ENCODE results near the gene CYFIP1. TPM values are rescaled to one million over a fixed set of nuclear protein-coding genes. Genes with fewer than 3 reads are reported as not detected.

Gene CYFIP1
- total RNA-seq, 1 experiment from 2014 or later: 205 TPM

DNA sequence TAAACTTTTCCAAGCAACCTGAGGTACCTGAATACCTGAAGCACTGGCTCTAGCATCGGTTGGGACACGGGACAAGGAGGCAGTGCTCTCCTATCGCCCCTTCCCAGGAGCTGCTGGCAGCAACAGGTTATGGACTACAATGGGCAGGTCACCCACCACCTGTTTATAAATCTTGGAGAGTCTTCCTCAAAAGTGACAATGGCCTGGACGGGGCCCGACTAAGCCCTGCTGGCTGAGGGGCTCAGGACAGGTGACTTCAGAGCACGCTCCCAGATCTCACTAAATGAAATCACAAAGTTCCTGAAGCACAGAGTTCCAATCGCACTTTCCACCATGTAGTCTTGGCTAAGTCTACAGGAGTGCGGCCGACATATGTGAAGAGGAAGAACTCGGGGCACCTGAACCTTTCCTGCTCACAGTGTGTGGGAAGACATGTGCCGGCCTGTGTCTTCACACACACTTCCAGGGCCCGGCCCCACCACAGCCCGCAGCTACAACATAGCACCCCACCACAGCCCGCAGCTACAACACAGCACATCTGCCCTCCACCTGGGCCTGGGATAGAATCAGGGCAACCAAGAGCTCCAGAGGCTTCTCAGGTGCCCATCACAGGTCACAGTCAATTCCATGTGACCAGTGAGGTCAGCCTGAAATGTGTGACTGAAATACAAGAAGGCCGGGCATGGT lies 12.9 kb downstream of the CYFIP1 start:
- ChIA-PET POLR2A (no interaction called here), CTCF (no interaction called here)
- Histone ChIP-seq H3K4me3 (ENCODE audit: low read depth, low read length) (no peak overlapping the region), H3K27me3 (replicated peaks; ENCODE audit: control insufficient read depth, insufficient read depth, low read length) (no peaks in the 10 kb centered on the region), H3K4me1 (peaks cover 4% of the 10 kb centered on the region; the same call in 1 of the 2 replicates), H3K9me3 (peaks cover 19% of the 10 kb centered on the region), H3K36me3 (ENCODE audit: control insufficient read depth, insufficient read depth, low read length) (no peaks in the 10 kb centered on the region; the same call in 1 of the 2 replicates)
- no peak for DNase-seq
- no peak overlapping the region for H3K27ac Mint-ChIP-seq (ENCODE audit: unreplicated experiment)
- peaks cover 15% of the 10 kb centered on the region for H3K4me1 Mint-ChIP-seq (ENCODE audit: low read depth, unreplicated experiment)
- no peak overlapping the region for H3K4me3 Mint-ChIP-seq (ENCODE audit: unreplicated experiment)
- peaks cover 9% of the 10 kb centered on the region for H3K9me3 Mint-ChIP-seq (ENCODE audit: unreplicated experiment)
- TF ChIP-seq, protein P1, sequence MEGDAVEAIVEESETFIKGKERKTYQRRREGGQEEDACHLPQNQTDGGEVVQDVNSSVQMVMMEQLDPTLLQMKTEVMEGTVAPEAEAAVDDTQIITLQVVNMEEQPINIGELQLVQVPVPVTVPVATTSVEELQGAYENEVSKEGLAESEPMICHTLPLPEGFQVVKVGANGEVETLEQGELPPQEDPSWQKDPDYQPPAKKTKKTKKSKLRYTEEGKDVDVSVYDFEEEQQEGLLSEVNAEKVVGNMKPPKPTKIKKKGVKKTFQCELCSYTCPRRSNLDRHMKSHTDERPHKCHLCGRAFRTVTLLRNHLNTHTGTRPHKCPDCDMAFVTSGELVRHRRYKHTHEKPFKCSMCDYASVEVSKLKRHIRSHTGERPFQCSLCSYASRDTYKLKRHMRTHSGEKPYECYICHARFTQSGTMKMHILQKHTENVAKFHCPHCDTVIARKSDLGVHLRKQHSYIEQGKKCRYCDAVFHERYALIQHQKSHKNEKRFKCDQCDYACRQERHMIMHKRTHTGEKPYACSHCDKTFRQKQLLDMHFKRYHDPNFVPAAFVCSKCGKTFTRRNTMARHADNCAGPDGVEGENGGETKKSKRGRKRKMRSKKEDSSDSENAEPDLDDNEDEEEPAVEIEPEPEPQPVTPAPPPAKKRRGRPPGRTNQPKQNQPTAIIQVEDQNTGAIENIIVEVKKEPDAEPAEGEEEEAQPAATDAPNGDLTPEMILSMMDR (IDR thresholded peaks at IDR 0.05; ENCODE audit: insufficient read depth in 1 of 2, low read depth in 1 of 2, low read length in 1 of 2, severe bottlenecking in 1 of 2, unreplicated experiment in 1 of 2): no peak
- intact Hi-C loops (cut with micrococcal nuclease; ENCODE audit: unreplicated experiment): no loop called here
- no TSS peak for BruUV-seq (replicated peaks)
- peaks cover 19% of the 10 kb centered on the region for H3K36me3 Mint-ChIP-seq (ENCODE audit: insufficient read depth, unreplicated experiment)
- no peaks in the 10 kb centered on the region for H3K27me3 Mint-ChIP-seq (ENCODE audit: insufficient read depth, unreplicated experiment)

DNA sequence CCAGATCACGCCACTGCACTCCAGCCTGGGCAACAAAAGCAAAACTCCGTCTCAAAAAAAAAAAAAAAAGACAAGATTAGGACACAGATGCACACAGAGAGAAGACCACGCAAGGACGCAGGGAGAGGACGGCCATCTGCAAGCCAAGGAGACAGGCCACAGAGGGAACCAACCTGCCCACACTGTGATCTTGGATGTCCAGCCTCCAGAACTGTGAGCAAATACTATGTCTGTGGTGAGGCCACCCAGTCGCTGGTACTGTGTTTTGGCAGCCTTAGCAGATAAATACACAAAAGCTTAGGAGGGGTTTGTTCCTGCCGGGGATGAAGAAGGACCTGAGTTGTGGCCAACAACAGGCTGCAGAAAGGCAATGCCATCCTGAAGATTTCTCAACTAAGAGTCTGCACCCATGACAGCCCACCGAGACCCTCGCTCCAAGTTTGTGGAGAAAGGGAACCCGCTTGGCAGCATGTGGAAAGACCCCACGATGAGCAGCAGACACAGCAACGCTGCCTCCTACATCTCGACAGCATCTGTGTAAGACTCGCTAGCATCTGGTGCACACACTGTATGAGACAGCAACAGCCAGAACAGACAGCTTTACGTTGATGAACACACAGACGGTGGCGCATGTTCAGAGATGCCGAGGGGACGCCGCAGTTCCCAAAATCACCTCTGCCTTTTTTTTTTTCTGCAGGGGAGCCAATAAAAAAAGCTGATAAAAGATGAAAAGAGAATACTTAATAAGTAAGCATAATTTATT lies 13.7 kb downstream of the CYFIP1 start:
- Mint-ChIP-seq H3K9me3 (ENCODE audit: unreplicated experiment) (peaks cover 9% of the 10 kb centered on the region), H3K4me3 (ENCODE audit: unreplicated experiment) (no peak overlapping the region), H3K4me1 (ENCODE audit: low read depth, unreplicated experiment) (peaks cover 19% of the 10 kb centered on the region), H3K27me3 (ENCODE audit: insufficient read depth, unreplicated experiment) (no peaks in the 10 kb centered on the region), H3K36me3 (ENCODE audit: insufficient read depth, unreplicated experiment) (peaks cover 19% of the 10 kb centered on the region), H3K27ac (ENCODE audit: unreplicated experiment) (no peak overlapping the region)
- H3K4me1 ChIP-seq: 0 out of 2 replicates have a peak, but pooled peaks cover 4% of the 10 kb centered on the region
- CTCF ChIA-PET: no interaction called here
- TF ChIP-seq, protein P1 (IDR thresholded peaks at IDR 0.05; ENCODE audit: insufficient read depth in 1 of 2, low read depth in 1 of 2, low read length in 1 of 2, severe bottlenecking in 1 of 2, unreplicated experiment in 1 of 2): no peak
- H3K27me3 ChIP-seq (replicated peaks; ENCODE audit: control insufficient read depth, insufficient read depth, low read length): no peaks in the 10 kb centered on the region
- no peak overlapping the region for H3K4me3 ChIP-seq (ENCODE audit: low read depth, low read length)
- intact Hi-C loops (cut with micrococcal nuclease; ENCODE audit: unreplicated experiment): no loop called here
- H3K9me3 ChIP-seq: peaks cover 19% of the 10 kb centered on the region
- BruUV-seq (replicated peaks): no TSS peak
- no peaks in the 10 kb centered on the region; the same call in 1 of the 2 replicates for H3K36me3 ChIP-seq (ENCODE audit: control insufficient read depth, insufficient read depth, low read length)
- no peak for DNase-seq
- POLR2A ChIA-PET: no interaction called here

DNA sequence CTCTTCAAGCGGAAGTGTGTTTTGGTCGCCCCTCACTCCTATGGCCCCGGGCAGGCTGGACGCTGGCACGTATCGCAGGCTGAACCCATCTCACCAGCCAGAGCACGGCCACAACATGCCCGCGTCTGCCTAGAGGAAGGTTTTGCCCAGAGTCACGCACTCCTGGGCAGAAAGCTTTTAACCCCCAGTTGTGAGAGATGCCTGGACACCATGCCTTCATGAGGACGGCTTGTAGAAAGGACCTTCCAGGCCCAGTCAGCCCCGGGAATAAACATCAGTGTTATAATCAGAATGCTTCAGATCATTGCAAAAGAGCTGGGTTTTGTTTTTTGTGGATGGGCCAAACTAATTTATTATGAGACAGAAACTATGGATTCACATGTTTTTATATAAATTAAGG lies 16.5 kb downstream of the CYFIP1 start:
- no peaks in the 10 kb centered on the region for H3K9me3 Mint-ChIP-seq (ENCODE audit: unreplicated experiment)
- Histone ChIP-seq H3K4me3 (ENCODE audit: low read depth, low read length) (no peak overlapping the region), H3K4me1 (0 out of 2 replicates have a peak, but pooled peaks cover 4% of the 10 kb centered on the region), H3K9me3 (no peaks in the 10 kb centered on the region), H3K27me3 (replicated peaks; ENCODE audit: control insufficient read depth, insufficient read depth, low read length) (no peaks in the 10 kb centered on the region), H3K36me3 (ENCODE audit: control insufficient read depth, insufficient read depth, low read length) (no peaks in the 10 kb centered on the region; the same call in 1 of the 2 replicates)
- H3K4me3 Mint-ChIP-seq (ENCODE audit: unreplicated experiment): no peak overlapping the region
- DNase-seq: no peak
- TF ChIP-seq, protein P1 (IDR thresholded peaks at IDR 0.05; ENCODE audit: insufficient read depth in 1 of 2, low read depth in 1 of 2, low read length in 1 of 2, severe bottlenecking in 1 of 2, unreplicated experiment in 1 of 2): no peak
- peaks cover 18% of the 10 kb centered on the region for H3K36me3 Mint-ChIP-seq (ENCODE audit: insufficient read depth, unreplicated experiment)
- H3K27ac Mint-ChIP-seq (ENCODE audit: unreplicated experiment): no peak overlapping the region
- intact Hi-C loops (cut with micrococcal nuclease; ENCODE audit: unreplicated experiment): no loop called here
- ChIA-PET CTCF (no interaction called here), POLR2A (no interaction called here)
- H3K27me3 Mint-ChIP-seq (ENCODE audit: insufficient read depth, unreplicated experiment): no peaks in the 10 kb centered on the region
- peaks cover 17% of the 10 kb centered on the region for H3K4me1 Mint-ChIP-seq (ENCODE audit: low read depth, unreplicated experiment)
- no TSS peak for BruUV-seq (replicated peaks)
